H9 (cell line): ENCODE results near the gene AP2S1. TPM values are rescaled to one million over a fixed set of nuclear protein-coding genes. Genes with fewer than 3 reads are reported as not detected.

Experiments
- DNase-seq: peaks from one replicate; pipeline ENCODE4 v3.0.0-alpha.2; 2017
- H2AFZ ChIP-seq: one replicate; pipeline ENCODE4 v1.6.1; 2013; ENCODE audit warnings: mild to moderate bottlenecking, low read length, control low read depth, moderate library complexity
- H2AK5ac ChIP-seq: 2 replicates; pipeline ENCODE4 v1.6.1; 2013; ENCODE audit warnings: low read length, control low read depth, mixed read lengths; ENCODE audit not compliant: insufficient read length
- H2BK120ac ChIP-seq: one replicate; pipeline ENCODE4 v1.6.1; 2013; ENCODE audit warnings: low read depth, mild to moderate bottlenecking, low read length, control low read depth, inconsistent platforms; ENCODE audit not compliant: poor library complexity, severe bottlenecking
- H2BK12ac ChIP-seq: 2 replicates; pipeline ENCODE4 v1.6.1; 2013; ENCODE audit warnings: low read length, control low read depth, mixed read lengths, low read depth; ENCODE audit not compliant: insufficient read length
- H2BK15ac ChIP-seq: 2 replicates; pipeline ENCODE4 v1.6.1; 2013; ENCODE audit warnings: low read depth, low read length, control low read depth
- H2BK20ac ChIP-seq: one replicate; pipeline ENCODE4 v1.6.1; 2013; ENCODE audit warnings: low read depth, mild to moderate bottlenecking, low read length, control low read depth, inconsistent platforms; ENCODE audit not compliant: poor library complexity, severe bottlenecking
- H2BK5ac ChIP-seq: 2 replicates; pipeline ENCODE4 v1.6.1; 2013; ENCODE audit warnings: low read length, control low read depth, mixed read lengths; ENCODE audit not compliant: insufficient read length
- H3K14ac ChIP-seq: 2 replicates; pipeline ENCODE4 v1.6.1; 2013; ENCODE audit warnings: low read length, control low read depth; ENCODE audit not compliant: insufficient read depth
- H3K18ac ChIP-seq: 2 replicates; pipeline ENCODE4 v1.6.1; 2013; ENCODE audit warnings: low read depth, mild to moderate bottlenecking, mixed read lengths, low read length, control low read depth; ENCODE audit not compliant: insufficient read length
- H3K23ac ChIP-seq: 2 replicates; pipeline ENCODE4 v1.6.1; 2013; ENCODE audit warnings: low read length, control low read depth, mixed read lengths, low read depth; ENCODE audit not compliant: insufficient read length
- H3K23me2 ChIP-seq: 2 replicates; pipeline ENCODE4 v1.6.1; 2013; ENCODE audit warnings: low read depth, mild to moderate bottlenecking, mixed read lengths, low read length, control low read depth; ENCODE audit not compliant: insufficient read length, poor library complexity, severe bottlenecking
- H3K27ac ChIP-seq: 2 replicates; pipeline ENCODE4 v1.5.1; 2013; ENCODE audit warnings: low read length, control low read depth, mixed read lengths, low read depth; ENCODE audit not compliant: insufficient read length
- H3K27me3 ChIP-seq: 2 replicates; pipeline ENCODE4 v1.6.1; 2013; ENCODE audit warnings: low read length, control low read depth, inconsistent platforms; ENCODE audit not compliant: insufficient read depth
- H3K4ac ChIP-seq: 2 replicates; pipeline ENCODE4 v1.6.1; 2013; ENCODE audit warnings: low read depth, mild to moderate bottlenecking, control low read depth, inconsistent platforms, low read length, moderate library complexity
- H3K4me1 ChIP-seq: 2 replicates; pipeline ENCODE4 v1.6.1; 2013; ENCODE audit warnings: low read length, control low read depth, inconsistent platforms; ENCODE audit not compliant: insufficient read depth
- H3K4me2 ChIP-seq: 2 replicates; pipeline ENCODE4 v1.6.1; 2013; ENCODE audit warnings: low read length, control low read depth, mixed read lengths; ENCODE audit not compliant: insufficient read length, insufficient read depth
- H3K56ac ChIP-seq: 2 replicates; pipeline ENCODE4 v1.6.1; 2013; ENCODE audit warnings: low read depth, mild to moderate bottlenecking, mixed read lengths, low read length, control low read depth; ENCODE audit not compliant: insufficient read length
- H3K79me1 ChIP-seq: 2 replicates; pipeline ENCODE4 v1.6.1; 2013; ENCODE audit warnings: low read depth, mild to moderate bottlenecking, moderate library complexity, low read length, control low read depth, inconsistent platforms; ENCODE audit not compliant: insufficient read depth, poor library complexity, severe bottlenecking
- H3K79me2 ChIP-seq: 2 replicates; pipeline ENCODE4 v1.6.1; 2013; ENCODE audit warnings: low read length, control low read depth, inconsistent platforms; ENCODE audit not compliant: insufficient read depth
- H3K9ac ChIP-seq: 2 replicates; pipeline ENCODE4 v1.6.1; 2013; ENCODE audit warnings: low read length, control low read depth, mixed read lengths; ENCODE audit not compliant: insufficient read length; ENCODE audit errors: extremely low read depth
- H3K9me3 ChIP-seq: one replicate; pipeline ENCODE4 v1.6.1; 2013; ENCODE audit warnings: low read depth, low read length, inconsistent platforms; ENCODE audit not compliant: control insufficient read depth
- H3T11ph ChIP-seq: one replicate; pipeline ENCODE4 v1.6.1; 2013; ENCODE audit warnings: mild to moderate bottlenecking, low read length, control low read depth, inconsistent platforms
- H4K20me1 ChIP-seq: one replicate; pipeline ENCODE4 v1.6.1; 2013; ENCODE audit not compliant: control insufficient read depth, insufficient read length, insufficient read depth
- H4K5ac ChIP-seq: 2 replicates; pipeline ENCODE4 v1.6.1; 2013; ENCODE audit warnings: low read depth, mild to moderate bottlenecking, mixed read lengths, low read length, control low read depth; ENCODE audit not compliant: insufficient read length
- H4K8ac ChIP-seq: replicated peaks from 2 replicates; pipeline ENCODE4 v1.6.1; 2013; ENCODE audit warnings: low read length, control low read depth, mixed read lengths, low read depth; ENCODE audit not compliant: insufficient read length
- H4K91ac ChIP-seq: 2 replicates; pipeline ENCODE4 v1.6.1; 2013; ENCODE audit warnings: low read depth, mild to moderate bottlenecking, moderate library complexity, mixed read lengths, low read length, control low read depth; ENCODE audit not compliant: insufficient read length
- H3K27ac Mint-ChIP-seq, 3 experiments: 2 replicates in 2 of 3; 3 replicates in 1 of 3; pipeline ENCODE4 v1.8.0; 2020 to 2021; ENCODE audit warnings: mixed read lengths in 3 of 3, mild to moderate bottlenecking in 1 of 3, moderate library complexity in 1 of 3
- H3K27me3 Mint-ChIP-seq: 2 replicates; pipeline ENCODE4 v1.8.0; 2021; ENCODE audit warnings: low read depth, mild to moderate bottlenecking, moderate library complexity, mixed read lengths
- H3K36me3 Mint-ChIP-seq, 3 experiments: 2 replicates in 2 of 3; 3 replicates in 1 of 3; pipeline ENCODE4 v1.8.0; 2020 to 2021; ENCODE audit warnings: low read depth in 3 of 3, mixed read lengths in 3 of 3; ENCODE audit not compliant: insufficient read depth in 1 of 3
- H3K4me1 Mint-ChIP-seq, 2 experiments: 2 replicates each; pipeline ENCODE4 v1.8.0; 2020; ENCODE audit warnings: mixed read lengths in 2 of 2
- H3K4me3 Mint-ChIP-seq, 2 experiments: 2 replicates in 1 of 2; 3 replicates in 1 of 2; pipeline ENCODE4 v1.8.0; 2020 to 2021; ENCODE audit warnings: mild to moderate bottlenecking in 2 of 2, mixed read lengths in 2 of 2, moderate library complexity in 1 of 2
- H3K9me3 Mint-ChIP-seq, 2 experiments: 2 replicates in 1 of 2; 3 replicates in 1 of 2; pipeline ENCODE4 v1.8.0; 2020; ENCODE audit warnings: mild to moderate bottlenecking in 2 of 2, mixed read lengths in 2 of 2, moderate library complexity in 1 of 2
- WGBS: extraction: QIAGEN DNeasy Blood & Tissue Kit; methylation state at CpG from one replicate; pipeline ENCODE4 v1.1.7; 2013; ENCODE audit warnings: missing lambda C conversion rate, low lambda C conversion rate, mixed read lengths; ENCODE audit not compliant: insufficient read length; ENCODE audit errors: extremely low coverage; 5-methylcytosine and 5-hydroxymethylcytosine counted together
- total RNA-seq: library from RNA; stranded (reverse); gene quantifications from 2 replicates; pipeline ENCODE4 v1.2.1, GENCODE V29; 2021
- TF ChIP-seq, protein P1 (sequence below): fragments of 200-600 bp; sonication (generic); conservative IDR thresholded peaks from 3 replicates; pipeline ENCODE4 v1.8.0; 2021; ENCODE audit warnings: antibody characterized with exemption, mild to moderate bottlenecking

AP2S1 gene
- total RNA-seq, 1 experiment from 2014 or later = 193 TPM

DNA sequence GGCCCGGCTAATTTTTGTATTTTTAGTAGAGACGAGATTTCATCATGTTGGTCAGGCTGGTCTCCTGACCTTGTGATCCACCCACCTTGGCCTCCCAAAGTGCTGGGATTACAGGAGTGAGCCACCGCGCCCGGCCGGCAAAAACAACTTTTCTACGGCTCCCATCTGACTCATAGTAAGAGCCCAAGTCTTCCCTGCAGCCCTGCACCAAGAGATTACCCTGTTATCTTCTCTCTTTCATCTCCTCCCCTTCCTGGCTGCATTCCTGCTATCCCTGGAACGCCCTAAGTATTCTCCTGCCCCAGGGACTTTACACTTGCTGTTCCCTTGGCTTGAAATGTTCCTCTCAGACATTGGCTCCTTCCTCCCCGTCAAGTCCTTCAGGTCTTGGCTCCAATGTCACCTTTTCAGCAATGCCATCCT is 6.6 kb downstream of the AP2S1 start:
- Histone ChIP-seq H3K4me1 (no peaks in the 10 kb centered on the region), H2AFZ (no peak overlapping the region), H3K4ac (no peak overlapping the region), H3K27ac (no peak overlapping the region), H2BK12ac (no peak overlapping the region), H3T11ph (no peak overlapping the region), H2BK120ac (no peak overlapping the region), H3K9ac (no peak overlapping the region), H3K23ac (no peak overlapping the region), H3K79me1 (no peaks in the 10 kb centered on the region), H2BK15ac (no peak overlapping the region), H4K91ac (no peak overlapping the region), H3K56ac (no peak overlapping the region), H3K79me2 (no peaks in the 10 kb centered on the region; the same call in 1 of the 2 replicates), H4K20me1 (no peaks in the 10 kb centered on the region), H3K27me3 (no peaks in the 10 kb centered on the region), H2AK5ac (no peak overlapping the region), H2BK5ac (no peak overlapping the region), H4K8ac (no peak overlapping the region), H2BK20ac (no peak overlapping the region), H3K4me2 (no peak overlapping the region), H3K14ac (no peak overlapping the region), H3K18ac (no peak overlapping the region), H4K5ac (no peak overlapping the region), H3K23me2 (no peaks in the 10 kb centered on the region), H3K9me3 (no peaks in the 10 kb centered on the region)
- Mint-ChIP-seq H3K9me3 (no peaks in the 10 kb centered on the region; a peak in 1 of 5 replicates), H3K27me3 (no peaks in the 10 kb centered on the region), H3K27ac (peak overlapping the region; percentile 28 to 80 (median 68); a peak in 4 of 7 replicates), H3K4me1 (peaks cover under 1 to 1% of the 10 kb centered on the region in 2 experiments), H3K4me3 (no peak overlapping the region; a peak in 1 of 5 replicates), H3K36me3 (peaks cover 18 to 52% (median 50%) of the 10 kb centered on the region in 3 experiments; a peak in 6 of 7 replicates)
- WGBS = no CpG with 5 or more reads among the region's 9 CpGs
- no peak for DNase-seq
- TF ChIP-seq, protein P1, sequence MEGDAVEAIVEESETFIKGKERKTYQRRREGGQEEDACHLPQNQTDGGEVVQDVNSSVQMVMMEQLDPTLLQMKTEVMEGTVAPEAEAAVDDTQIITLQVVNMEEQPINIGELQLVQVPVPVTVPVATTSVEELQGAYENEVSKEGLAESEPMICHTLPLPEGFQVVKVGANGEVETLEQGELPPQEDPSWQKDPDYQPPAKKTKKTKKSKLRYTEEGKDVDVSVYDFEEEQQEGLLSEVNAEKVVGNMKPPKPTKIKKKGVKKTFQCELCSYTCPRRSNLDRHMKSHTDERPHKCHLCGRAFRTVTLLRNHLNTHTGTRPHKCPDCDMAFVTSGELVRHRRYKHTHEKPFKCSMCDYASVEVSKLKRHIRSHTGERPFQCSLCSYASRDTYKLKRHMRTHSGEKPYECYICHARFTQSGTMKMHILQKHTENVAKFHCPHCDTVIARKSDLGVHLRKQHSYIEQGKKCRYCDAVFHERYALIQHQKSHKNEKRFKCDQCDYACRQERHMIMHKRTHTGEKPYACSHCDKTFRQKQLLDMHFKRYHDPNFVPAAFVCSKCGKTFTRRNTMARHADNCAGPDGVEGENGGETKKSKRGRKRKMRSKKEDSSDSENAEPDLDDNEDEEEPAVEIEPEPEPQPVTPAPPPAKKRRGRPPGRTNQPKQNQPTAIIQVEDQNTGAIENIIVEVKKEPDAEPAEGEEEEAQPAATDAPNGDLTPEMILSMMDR = no peak
